ENCODE measurements around the gene HSPB3. TPM values are rescaled to one million over a fixed set of nuclear protein-coding genes. Genes with fewer than 3 reads are reported as not detected.

Gene HSPB3
- total and polyA plus RNA-seq, 2 of the 8 experiments (the other 6 are each of a cell fraction or from before 2014, with no cell fraction given) = not detected

- no peak for DNase-seq (ENCODE audit: low read depth in 1 of 2, low spot score in 2 of 2)
- no peak for FAIRE-seq
- CTCF ChIA-PET (ENCODE audit: partially characterized antibody) = interaction anchor here (0.7 to 3.4 kb wide), 5 partner anchors 9 to 364 kb away, joined by 3 to 32 read pairs (median 3); no protein-coding TSS in a partner anchor
- TF ChIP-seq KDM4A (IDR thresholded peaks at IDR 0.05; ENCODE audit: low read depth, low read length, severe bottlenecking) (no peak), TBP (IDR thresholded peaks at IDR 0.05; ENCODE audit: low read depth, low read length) (no peak), YY1 (IDR thresholded peaks at IDR 0.05; ENCODE audit: low read depth, low read length) (no peak), JUN (IDR thresholded peaks at IDR 0.05; ENCODE audit: low read depth, low read length) (no peak), BACH1 (IDR thresholded peaks at IDR 0.05; ENCODE audit: low read length) (no peak), JUND (IDR thresholded peaks at IDR 0.05; ENCODE audit: low read length) (no peak), CHD1 (IDR thresholded peaks at IDR 0.05; ENCODE audit: low read depth, low read length) (no peak), PHF8 (conservative IDR thresholded peaks at IDR 0.05; ENCODE audit: low read depth, low read length) (no peak), TAF7 (optimal IDR thresholded peaks at IDR 0.05; ENCODE audit: borderline replicate concordance, low read depth, low read length) (no peak), GTF2F1 (IDR thresholded peaks at IDR 0.05; ENCODE audit: borderline replicate concordance, low read depth, low read length) (no peak), CBX5 (IDR thresholded peaks at IDR 0.05; ENCODE audit: low read depth, low read length) (no peak), EP300 (IDR thresholded peaks at IDR 0.05; ENCODE audit: borderline replicate concordance in 1 of 2, low read depth in 2 of 2, low read length in 2 of 2) (no peak), CBX8 (IDR thresholded peaks at IDR 0.05; ENCODE audit: borderline replicate concordance, low read depth, low read length) (no peak), RFX5 (IDR thresholded peaks at IDR 0.05; ENCODE audit: borderline replicate concordance, low read depth, low read length) (no peak), TCF12 (IDR thresholded peaks at IDR 0.05; ENCODE audit: low read depth, low read length) (no peak)
- TF ChIP-seq, protein P1, sequence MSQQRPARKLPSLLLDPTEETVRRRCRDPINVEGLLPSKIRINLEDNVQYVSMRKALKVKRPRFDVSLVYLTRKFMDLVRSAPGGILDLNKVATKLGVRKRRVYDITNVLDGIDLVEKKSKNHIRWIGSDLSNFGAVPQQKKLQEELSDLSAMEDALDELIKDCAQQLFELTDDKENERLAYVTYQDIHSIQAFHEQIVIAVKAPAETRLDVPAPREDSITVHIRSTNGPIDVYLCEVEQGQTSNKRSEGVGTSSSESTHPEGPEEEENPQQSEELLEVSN (IDR thresholded peaks at IDR 0.05) = no peak
Measured at GRCh38 chr5:54480296-54480695, 24.8 kb downstream of the HSPB3 start.

More at GRCh38 chr5:54480296-54480695, 24.8 kb downstream of the HSPB3 start:
- Histone ChIP-seq H2BK15ac (ENCODE audit: low read length) (no peak overlapping the region), H3K18ac (ENCODE audit: extremely low read depth, low read length) (no peak overlapping the region), H2AK5ac (ENCODE audit: low read depth, low read length) (no peak overlapping the region), H3K4ac (replicated peaks; ENCODE audit: insufficient read length, low read depth, low read length) (no peak overlapping the region), H3K9ac (replicated peaks in 1 of 4; ENCODE audit: extremely low read depth in 1 of 4, low read depth in 3 of 4, low read length in 3 of 4) (no peak overlapping the region), H3K79me2 (ENCODE audit: control insufficient read depth in 1 of 2, insufficient read depth in 2 of 2, low read length in 2 of 2) (no peaks in the 10 kb centered on the region), H3K4me1 (replicated peaks in 1 of 4; ENCODE audit: control insufficient read depth in 3 of 4, insufficient read depth in 4 of 4, low read length in 3 of 4) (no peaks in the 10 kb centered on the region), H3K23me2 (ENCODE audit: low read depth, low read length) (no peaks in the 10 kb centered on the region), H4K91ac (replicated peaks; ENCODE audit: insufficient read length, low read length) (no peak overlapping the region), H3K27me3 (replicated peaks in 1 of 4; ENCODE audit: control insufficient read depth in 3 of 4, extremely low read depth in 1 of 4, insufficient read depth in 3 of 4, low read length in 3 of 4) (no peaks in the 10 kb centered on the region), H2AFZ (ENCODE audit: low read length) (no peak overlapping the region), H2BK20ac (ENCODE audit: low read length) (no peak overlapping the region), H3K36me3 (ENCODE audit: control insufficient read depth in 2 of 4, insufficient read depth in 4 of 4, low read length in 3 of 4) (no peaks in the 10 kb centered on the region), H3K56ac (replicated peaks; ENCODE audit: insufficient read length, low read depth, low read length) (no peak overlapping the region), H4K5ac (ENCODE audit: insufficient read length, low read depth, low read length) (no peak overlapping the region), H4K8ac (ENCODE audit: extremely low read depth, insufficient read depth, low read length) (no peak overlapping the region), H2BK5ac (ENCODE audit: low read depth, low read length) (no peak overlapping the region), H4K20me1 (replicated peaks in 1 of 2; ENCODE audit: control insufficient read depth in 1 of 2, insufficient read depth in 2 of 2, low read length in 2 of 2) (no peaks in the 10 kb centered on the region), H2BK12ac (ENCODE audit: low read depth, low read length) (no peak overlapping the region), H3K14ac (ENCODE audit: insufficient read length) (no peak overlapping the region), H3K9me3 (ENCODE audit: insufficient read depth in 2 of 2, low read depth in 1 of 2, low read length in 1 of 2) (no peaks in the 10 kb centered on the region; a peak in 1 of 4 replicates), H3K4me2 (ENCODE audit: insufficient read depth in 1 of 2, low read depth in 2 of 2, low read length in 2 of 2) (no peak overlapping the region), H3K23ac (ENCODE audit: insufficient read length) (no peak overlapping the region), H2BK120ac (replicated peaks; ENCODE audit: low read depth, low read length) (no peak overlapping the region), H3K79me1 (ENCODE audit: low read depth, low read length) (no peaks in the 10 kb centered on the region), H3K4me3 (ENCODE audit: extremely low read depth in 1 of 4, insufficient read depth in 2 of 4, low read depth in 3 of 4, low read length in 4 of 4) (no peak overlapping the region), H3K27ac (ENCODE audit: low read depth, low read length) (no peak overlapping the region)
- POLR2A ChIA-PET (ENCODE audit: partially characterized antibody) = no interaction called here

Data from H1 (cell line).